ENCODE results near the gene C16orf95.

C16orf95 gene

DNA sequence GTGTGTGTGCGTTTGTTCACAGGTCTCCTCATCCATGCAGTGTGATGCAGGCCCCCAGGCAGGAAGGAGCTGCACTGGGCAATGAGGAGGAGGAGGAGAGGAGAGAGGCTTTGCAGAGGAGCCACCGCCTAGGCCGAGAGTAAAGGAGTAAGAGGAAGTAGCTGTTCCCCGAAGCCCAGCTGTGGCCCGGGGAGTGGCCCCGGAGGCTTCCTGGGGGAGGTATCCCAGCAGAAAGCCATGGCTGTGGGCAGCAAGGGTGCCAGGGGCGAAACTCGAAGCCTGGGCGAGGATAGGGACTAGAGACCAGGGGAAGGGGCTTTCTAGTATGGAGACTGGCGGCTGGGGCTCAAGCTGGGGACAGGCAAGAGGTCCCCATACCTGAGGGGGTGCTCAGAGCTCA is 12.2 kb downstream of the C16orf95 start:
- DNase-seq (no peak), ATAC-seq (replicated peaks) (no peak)
- Mint-ChIP-seq H3K27me3 (no peaks in the 10 kb centered on the region), H3K27ac (no peak overlapping the region), H3K4me1 (no peaks in the 10 kb centered on the region), H3K36me3 (peaks cover 16 to 20% of the 10 kb centered on the region in 2 donors), H3K4me3 (no peak overlapping the region), H3K9me3 (peaks cover 0 to 4% of the 10 kb centered on the region in 2 donors)

DNA sequence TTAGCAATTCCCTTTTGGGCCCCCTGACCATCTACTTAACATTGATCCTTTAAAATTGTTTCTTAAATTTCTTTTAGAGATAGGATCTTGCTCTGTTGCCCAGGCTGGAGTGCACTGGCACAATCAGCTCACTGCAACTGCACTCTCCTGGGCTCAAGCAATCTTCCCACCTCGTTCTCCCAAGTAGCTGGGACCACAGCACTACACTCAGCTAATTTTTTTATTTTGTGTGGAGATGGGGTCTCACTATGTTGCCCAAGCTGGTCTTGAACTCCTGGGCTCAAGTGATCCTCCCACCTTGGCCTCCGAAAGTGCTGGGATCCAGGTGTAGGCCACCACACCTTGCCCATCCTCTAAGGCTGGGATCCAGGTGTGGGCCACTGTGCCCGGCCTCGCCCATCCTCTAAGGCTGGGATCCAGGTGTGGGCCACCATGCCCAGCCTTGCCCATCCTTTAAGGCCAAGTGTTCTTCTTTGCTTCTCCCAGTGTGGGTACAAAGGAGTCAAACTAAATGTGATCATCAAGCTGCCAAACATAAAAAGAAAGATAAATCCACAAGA is 13.2 kb downstream of the C16orf95 start:
- H3K9me3 Mint-ChIP-seq, result peaks cover 0 to 4% of the 10 kb centered on the region in 2 donors
- no peaks in the 10 kb centered on the region for H3K27me3 Mint-ChIP-seq
- H3K4me3 Mint-ChIP-seq, result no peak overlapping the region
- DNase-seq (no peak), ATAC-seq (replicated peaks) (no peak)
- no peak overlapping the region for H3K27ac Mint-ChIP-seq
- H3K4me1 Mint-ChIP-seq, result no peaks in the 10 kb centered on the region
- H3K36me3 Mint-ChIP-seq, result peaks cover 16 to 20% of the 10 kb centered on the region in 2 donors

DNA sequence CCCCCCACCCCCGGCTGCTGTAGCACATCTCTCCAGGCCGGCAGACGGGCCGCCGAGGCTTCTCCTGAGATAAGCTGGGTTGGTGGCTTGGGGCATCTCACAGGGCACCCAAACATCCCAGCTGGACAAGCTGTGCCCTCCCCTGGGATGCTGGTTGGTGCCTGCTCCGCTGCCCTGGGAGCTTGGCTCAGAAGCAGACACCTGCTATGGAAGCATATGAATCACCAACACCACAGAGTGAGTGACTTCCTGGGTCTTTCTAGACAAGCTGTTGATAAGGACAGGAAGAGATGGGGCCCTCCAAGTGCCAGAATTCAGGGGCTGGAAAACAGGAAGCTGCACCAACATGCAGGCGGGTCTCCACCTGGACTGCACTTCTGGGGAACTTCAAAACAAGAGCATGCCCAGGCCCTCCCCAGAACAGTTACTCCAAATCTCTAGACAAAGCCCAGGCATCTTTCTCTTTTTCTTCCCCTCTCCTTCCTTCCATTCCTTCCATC is 13.7 kb downstream of the C16orf95 start:
- H3K9me3 Mint-ChIP-seq, result no peaks in the 10 kb centered on the region
- DNase-seq (no peak), ATAC-seq (replicated peaks) (no peak)
- peaks cover 0 to 3% of the 10 kb centered on the region in 2 donors for H3K4me1 Mint-ChIP-seq
- no peak overlapping the region for H3K4me3 Mint-ChIP-seq
- H3K27ac Mint-ChIP-seq, result no peak overlapping the region
- no peaks in the 10 kb centered on the region for H3K27me3 Mint-ChIP-seq
- H3K36me3 Mint-ChIP-seq, result peaks cover 11 to 18% of the 10 kb centered on the region in 2 donors

DNA sequence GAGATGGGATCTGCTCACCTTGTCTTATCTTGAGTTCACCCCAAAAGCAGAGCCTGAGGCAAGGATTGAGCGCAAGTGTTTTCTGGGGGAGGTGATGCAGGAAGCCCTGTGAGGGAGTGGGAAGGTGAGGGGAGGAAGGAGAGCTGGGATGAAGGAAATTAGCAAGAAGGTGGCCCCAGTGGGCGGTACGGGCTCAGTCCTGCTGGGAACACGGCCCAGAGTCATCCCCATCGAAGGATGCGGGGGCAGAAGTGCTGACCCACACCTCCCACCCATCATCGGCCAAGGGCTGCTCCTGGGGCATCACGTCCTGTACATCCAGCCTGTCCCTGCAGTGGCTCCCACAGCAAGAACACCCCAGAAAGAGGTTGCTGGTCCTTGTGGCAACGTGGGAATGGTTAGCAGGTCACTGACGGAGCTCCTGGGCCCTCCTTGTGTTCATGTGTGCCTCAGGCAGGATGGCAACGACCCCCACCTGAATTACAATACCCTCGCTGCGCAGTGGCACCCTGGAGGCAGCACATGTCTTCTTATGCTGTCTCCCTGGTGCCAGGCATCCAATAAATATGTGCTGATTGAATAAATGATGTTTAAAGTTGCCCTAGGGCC is 18.2 kb downstream of the C16orf95 start:
- Mint-ChIP-seq H3K4me1 (peaks cover 7 to 9% of the 10 kb centered on the region in 2 donors), H3K9me3 (peaks cover 0 to 5% of the 10 kb centered on the region in 2 donors), H3K36me3 (peaks cover 13 to 21% of the 10 kb centered on the region in 2 donors), H3K27ac (no peak overlapping the region), H3K4me3 (no peak overlapping the region), H3K27me3 (no peaks in the 10 kb centered on the region)
- ATAC-seq (replicated peaks) (no peak), DNase-seq (no peak)

DNA sequence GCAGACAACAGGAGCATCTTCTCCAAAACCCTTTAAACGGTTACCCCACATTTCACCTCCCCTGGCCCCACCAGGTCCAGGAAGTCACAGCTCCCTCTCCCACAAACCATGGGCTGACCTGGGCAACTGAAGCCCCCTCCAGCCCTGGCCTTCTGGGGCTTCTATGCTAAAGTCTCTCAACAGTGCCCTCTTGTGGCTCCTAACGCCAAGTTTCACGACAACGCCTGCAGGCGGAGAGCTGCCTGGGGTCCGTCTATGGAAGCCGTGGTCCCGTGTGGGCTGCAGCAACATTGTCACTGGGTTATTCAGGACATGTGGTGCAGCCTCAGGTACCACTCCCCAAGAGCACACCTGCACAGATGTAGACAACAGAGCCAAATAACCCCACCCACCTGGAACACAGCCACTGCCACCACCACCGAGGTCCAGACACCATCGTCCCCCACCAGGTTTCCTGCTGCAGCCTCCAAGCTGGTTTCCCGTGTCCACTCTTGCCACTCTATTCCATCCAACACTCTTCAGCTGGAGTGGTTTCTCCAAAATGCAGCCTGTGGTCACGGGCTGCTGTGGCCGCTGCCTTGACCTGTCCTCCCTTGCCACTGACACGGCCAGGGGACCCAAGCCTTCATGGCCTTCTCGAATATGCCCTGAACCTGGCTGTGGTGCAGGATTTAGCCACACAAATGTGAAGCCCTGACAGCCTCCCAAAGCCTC is 19.1 kb downstream of the C16orf95 start:
- Mint-ChIP-seq H3K9me3 (peaks cover 0 to 5% of the 10 kb centered on the region in 2 donors), H3K27ac (no peak overlapping the region), H3K27me3 (no peaks in the 10 kb centered on the region), H3K4me3 (no peak overlapping the region), H3K36me3 (peaks cover 9 to 23% of the 10 kb centered on the region in 2 donors), H3K4me1 (peaks cover 7 to 9% of the 10 kb centered on the region in 2 donors)
- ATAC-seq (replicated peaks), result peak; percentile 46 to 57
- no peak for DNase-seq

- Mint-ChIP-seq H3K9me3 (peaks cover 0 to 5% of the 10 kb centered on the region in 2 donors), H3K27ac (no peak overlapping the region), H3K27me3 (no peaks in the 10 kb centered on the region), H3K36me3 (peaks cover 6 to 23% of the 10 kb centered on the region in 2 donors), H3K4me3 (no peak overlapping the region), H3K4me1 (peaks cover 7 to 9% of the 10 kb centered on the region in 2 donors)
- ATAC-seq (replicated peaks), result peak in 1 of 2 donors; percentile 8
- no peak for DNase-seq
Measured at GRCh38 chr16:87297407-87297806, 19.8 kb downstream of the C16orf95 start.

DNA sequence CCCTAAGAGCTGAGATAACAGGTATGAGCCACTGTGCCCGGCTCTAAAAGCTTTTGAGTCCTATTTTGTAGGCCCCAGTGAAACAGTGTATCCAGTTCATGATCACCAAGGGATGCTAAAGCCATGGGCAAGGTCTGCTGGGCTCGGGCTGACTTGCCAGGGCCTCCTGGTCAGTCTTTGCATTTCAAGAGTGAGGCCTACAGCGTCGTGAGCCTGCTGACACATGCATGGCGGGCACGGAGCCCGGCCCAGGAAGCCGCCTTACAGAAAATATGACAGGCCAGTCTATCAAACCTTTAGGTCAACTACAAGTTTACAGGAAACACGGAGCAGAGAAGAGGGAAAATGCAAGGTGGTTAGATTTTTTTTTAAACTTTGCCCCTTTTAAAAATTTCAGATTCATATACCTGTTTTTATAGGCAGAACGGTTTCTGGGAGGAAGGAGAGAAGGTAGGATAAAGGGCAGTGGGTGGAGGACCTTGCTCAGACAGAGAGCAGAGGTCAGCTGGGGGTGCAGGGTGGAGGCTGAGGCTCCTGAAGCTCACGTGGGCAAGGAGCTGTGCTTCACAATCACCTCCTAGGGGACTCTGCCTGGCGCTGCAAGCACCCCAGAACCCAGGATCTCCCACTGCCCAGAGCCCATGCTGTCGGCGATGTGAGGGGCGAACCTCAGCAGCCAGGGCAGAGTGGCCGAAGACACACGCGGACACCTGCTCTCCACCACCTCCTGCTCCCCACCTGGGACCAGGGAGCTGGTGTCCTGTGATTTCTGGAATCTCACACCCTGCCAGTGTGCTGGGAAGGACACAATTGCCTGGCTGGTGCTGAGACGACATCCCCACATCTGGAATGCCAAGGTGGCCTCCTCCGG is 21.3 kb downstream of the C16orf95 start:
- Mint-ChIP-seq H3K4me1 (peaks cover 7 to 9% of the 10 kb centered on the region in 2 donors), H3K4me3 (no peak overlapping the region), H3K36me3 (peaks cover 7 to 22% of the 10 kb centered on the region in 2 donors), H3K27ac (no peak overlapping the region), H3K9me3 (peaks cover 3 to 8% of the 10 kb centered on the region in 2 donors), H3K27me3 (no peaks in the 10 kb centered on the region)
- ATAC-seq (replicated peaks) (no peak), DNase-seq (no peak)

DNA sequence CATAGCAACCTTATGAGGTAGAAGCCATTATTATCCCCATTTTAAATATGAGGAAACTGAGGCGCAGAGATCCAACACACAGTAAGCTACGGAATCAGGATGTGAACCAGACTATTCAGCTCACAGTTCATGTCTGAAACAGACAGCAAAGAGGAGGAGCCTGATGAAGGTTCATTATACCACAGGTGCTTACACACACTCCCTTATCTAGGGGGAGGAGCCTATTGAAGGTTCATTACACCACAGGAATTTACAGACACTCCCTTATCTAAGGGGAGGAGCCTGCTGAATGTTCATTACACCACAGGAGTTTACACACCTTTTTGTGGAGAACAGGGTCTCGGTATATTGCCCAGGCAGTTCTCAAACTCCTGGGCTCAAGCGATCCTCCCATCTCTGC is 21.9 kb downstream of the C16orf95 start:
- peaks cover 7 to 22% of the 10 kb centered on the region in 2 donors for H3K36me3 Mint-ChIP-seq
- H3K9me3 Mint-ChIP-seq, result peaks cover 3 to 8% of the 10 kb centered on the region in 2 donors
- H3K27me3 Mint-ChIP-seq, result no peaks in the 10 kb centered on the region
- DNase-seq (no peak), ATAC-seq (replicated peaks) (peak; percentile 57 to 78)
- no peak overlapping the region for H3K4me3 Mint-ChIP-seq
- peaks cover 7 to 9% of the 10 kb centered on the region in 2 donors for H3K4me1 Mint-ChIP-seq
- H3K27ac Mint-ChIP-seq, result no peak overlapping the region

DNA sequence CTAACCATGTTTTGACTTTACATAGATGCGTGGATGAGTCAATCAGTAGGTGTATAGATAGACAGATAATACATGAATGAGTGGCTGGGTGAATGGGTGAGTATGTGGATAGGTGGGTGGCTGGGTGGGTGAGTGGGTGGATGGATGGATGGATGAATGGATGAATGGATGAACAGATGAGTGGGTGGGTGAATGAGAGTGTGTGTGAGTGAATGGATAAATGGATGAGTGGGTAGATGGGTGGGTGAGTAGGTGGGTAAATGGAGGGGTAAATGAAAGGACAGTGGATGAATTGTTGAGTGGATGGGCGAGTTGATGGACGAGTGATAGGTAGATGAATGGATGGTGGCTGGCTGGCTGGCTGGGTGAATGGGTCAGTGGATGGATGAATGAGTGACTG is 23.2 kb downstream of the C16orf95 start:
- Mint-ChIP-seq H3K4me1 (peaks cover 7 to 9% of the 10 kb centered on the region in 2 donors), H3K36me3 (peaks cover 7 to 22% of the 10 kb centered on the region in 2 donors), H3K4me3 (no peak overlapping the region), H3K27me3 (no peaks in the 10 kb centered on the region), H3K9me3 (peaks cover 3 to 8% of the 10 kb centered on the region in 2 donors), H3K27ac (no peak overlapping the region)
- ATAC-seq (replicated peaks) (no peak), DNase-seq (no peak)

GRCh38 chr16:87291944-87292343 is 25.2 kb downstream of the C16orf95 start:
- H3K36me3 Mint-ChIP-seq, result peaks cover 6 to 15% of the 10 kb centered on the region in 2 donors
- ATAC-seq (replicated peaks) (no peak), DNase-seq (no peak)
- no peak overlapping the region for H3K4me3 Mint-ChIP-seq
- H3K4me1 Mint-ChIP-seq, result no peaks in the 10 kb centered on the region
- peaks cover 3 to 8% of the 10 kb centered on the region in 2 donors for H3K9me3 Mint-ChIP-seq
- no peak overlapping the region for H3K27ac Mint-ChIP-seq
- H3K27me3 Mint-ChIP-seq, result no peaks in the 10 kb centered on the region

- DNase-seq, result no peak
- no peak overlapping the region for H3K4me3 Mint-ChIP-seq
- no peak for ATAC-seq (replicated peaks)
- H3K9me3 Mint-ChIP-seq, result peaks cover 8 to 10% of the 10 kb centered on the region in 2 donors
- no peaks in the 10 kb centered on the region for H3K4me1 Mint-ChIP-seq
- peaks cover 4 to 5% of the 10 kb centered on the region in 2 donors for H3K27me3 Mint-ChIP-seq
- peaks cover 11 to 16% of the 10 kb centered on the region in 2 donors for H3K36me3 Mint-ChIP-seq
- H3K27ac Mint-ChIP-seq, result no peak overlapping the region
Measured at GRCh38 chr16:87288753-87289362, 28.3 kb downstream of the C16orf95 start.

DNA sequence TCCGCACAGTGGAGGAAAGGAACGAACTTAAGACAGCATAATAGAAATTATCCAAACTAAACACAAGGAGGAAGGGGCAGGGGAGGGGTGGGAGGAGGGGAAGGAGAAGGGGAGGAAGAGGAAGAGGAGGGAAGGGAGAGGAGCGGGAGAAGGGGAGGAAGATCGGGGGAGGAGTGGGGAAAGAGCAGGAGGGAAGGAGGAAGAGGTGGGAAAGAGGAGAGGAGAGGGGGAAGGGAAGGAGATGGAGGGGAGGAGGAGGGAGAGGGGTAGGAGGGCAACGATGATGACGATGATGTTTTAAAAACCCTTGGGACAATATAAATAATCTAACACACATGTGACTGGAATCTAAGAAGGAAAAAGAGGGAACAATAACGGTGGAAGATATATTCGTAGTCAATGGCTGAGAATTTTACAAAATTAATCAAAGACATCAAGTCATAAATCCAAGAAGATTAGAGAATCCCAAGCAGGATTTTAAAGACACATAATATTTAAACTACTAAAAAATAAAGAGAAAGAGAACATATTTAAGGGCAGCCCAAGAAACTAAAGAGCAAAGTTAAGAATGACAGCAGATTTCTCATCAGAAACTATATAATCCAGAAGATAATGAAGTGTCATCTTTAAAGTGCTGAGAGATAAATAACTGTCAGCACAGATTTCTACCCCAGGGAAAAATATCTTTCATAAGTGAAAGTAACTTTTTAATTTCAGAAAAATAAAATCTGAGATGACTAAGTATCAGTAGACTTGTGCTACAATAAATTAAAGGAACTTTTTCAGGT is 30.2 kb downstream of the C16orf95 start:
- peaks cover 4 to 5% of the 10 kb centered on the region in 2 donors for H3K27me3 Mint-ChIP-seq
- H3K4me1 Mint-ChIP-seq, result no peaks in the 10 kb centered on the region
- no peak overlapping the region for H3K4me3 Mint-ChIP-seq
- H3K36me3 Mint-ChIP-seq, result peaks cover 7 to 9% of the 10 kb centered on the region in 2 donors
- peaks cover 5 to 7% of the 10 kb centered on the region in 2 donors for H3K9me3 Mint-ChIP-seq
- H3K27ac Mint-ChIP-seq, result no peak overlapping the region
- no peak for DNase-seq
- no peak for ATAC-seq (replicated peaks)

DNA sequence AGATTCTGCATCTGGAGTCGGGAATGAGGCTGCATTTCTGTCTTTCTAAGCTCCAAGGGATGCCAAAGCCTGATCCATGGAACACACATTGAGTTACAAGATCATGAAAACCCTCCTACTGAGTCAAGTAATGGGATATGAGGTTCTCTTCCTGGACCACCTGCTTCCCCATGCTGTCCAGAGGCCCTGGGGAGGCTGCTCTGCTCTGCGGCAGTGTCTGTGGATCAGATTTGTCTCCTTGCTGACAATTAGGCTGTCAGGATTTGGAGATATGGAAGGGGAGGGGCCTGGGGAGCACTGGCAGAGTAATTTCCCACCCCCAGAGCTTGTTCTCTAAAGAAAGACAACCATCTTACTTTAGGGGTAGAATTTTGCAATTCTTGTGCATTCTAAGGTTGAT is 33.0 kb downstream of the C16orf95 start:
- Mint-ChIP-seq H3K36me3 (peaks cover 5 to 7% of the 10 kb centered on the region in 2 donors), H3K27me3 (peaks cover 5 to 11% of the 10 kb centered on the region in 2 donors), H3K9me3 (peaks cover 5 to 7% of the 10 kb centered on the region in 2 donors), H3K4me3 (no peak overlapping the region), H3K4me1 (no peaks in the 10 kb centered on the region), H3K27ac (no peak overlapping the region)
- ATAC-seq (replicated peaks) (no peak), DNase-seq (no peak)
